LNCaP clone FGC (cell line): ENCODE data around the gene TOPBP1.
A peak's percentile ranks its signal among the peaks of the same experiment; 100 is the strongest.

Experiments
- DNase-seq: peaks from one replicate; pipeline ENCODE4 v3.0.0-alpha.2; 2011; ENCODE audit warnings: low read depth
- H3K4me3 ChIP-seq: 2 replicates; pipeline ENCODE4 v1.5.1; 2011; ENCODE audit warnings: mild to moderate bottlenecking, low read depth, low read length, control low read depth
- CTCF ChIP-seq: IDR thresholded peaks from 2 replicates; pipeline ENCODE4 v1.5.1; 2012; ENCODE audit warnings: mild to moderate bottlenecking; ENCODE audit not compliant: control insufficient read depth, insufficient read depth; ENCODE audit errors: extremely low read depth

The TOPBP1 gene

DNA sequence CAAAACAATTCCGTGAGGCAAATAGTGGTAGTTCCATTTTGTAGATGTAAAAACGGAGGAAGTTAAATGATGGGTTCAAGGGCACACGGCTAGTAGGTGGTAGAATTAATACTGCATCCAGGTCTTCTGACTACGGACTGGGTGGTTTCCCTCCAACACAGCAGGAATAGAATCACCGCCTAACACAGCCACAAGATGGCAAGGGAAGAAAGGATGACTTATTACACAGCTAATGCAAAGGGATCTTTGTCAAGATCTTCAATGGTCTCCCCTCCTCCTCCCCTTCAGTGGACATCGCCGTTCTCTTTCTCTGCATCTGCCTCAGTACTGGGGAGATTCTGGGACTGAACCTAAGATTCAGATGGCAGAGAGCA is 524 bp upstream of the TOPBP1 start:
- H3K4me3 ChIP-seq: peak overlapping the region; percentile 82
- TF ChIP-seq CTCF: peak; percentile 33
- no peak for DNase-seq

DNA sequence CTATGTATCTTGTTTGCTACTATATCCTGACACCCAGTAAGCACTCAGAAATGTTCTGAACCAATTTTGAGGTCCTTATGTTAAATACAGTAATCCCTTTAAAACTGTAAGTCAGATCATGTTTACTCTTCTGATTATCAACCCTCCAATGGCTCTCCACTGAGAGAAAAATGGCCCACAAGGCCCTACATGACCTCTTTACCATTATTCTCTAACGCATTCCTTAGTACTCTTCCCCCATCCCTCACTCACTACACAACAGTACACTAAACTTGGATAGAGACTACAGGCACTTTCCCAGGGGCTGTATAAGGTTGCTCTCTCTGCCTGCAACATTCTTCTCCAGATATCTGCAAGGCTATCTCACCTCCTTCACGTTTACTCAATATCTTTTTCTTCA is 1.9 kb downstream of the TOPBP1 start:
- TF ChIP-seq CTCF: no peak
- no peak for DNase-seq
- H3K4me3 ChIP-seq: no peak overlapping the region

DNA sequence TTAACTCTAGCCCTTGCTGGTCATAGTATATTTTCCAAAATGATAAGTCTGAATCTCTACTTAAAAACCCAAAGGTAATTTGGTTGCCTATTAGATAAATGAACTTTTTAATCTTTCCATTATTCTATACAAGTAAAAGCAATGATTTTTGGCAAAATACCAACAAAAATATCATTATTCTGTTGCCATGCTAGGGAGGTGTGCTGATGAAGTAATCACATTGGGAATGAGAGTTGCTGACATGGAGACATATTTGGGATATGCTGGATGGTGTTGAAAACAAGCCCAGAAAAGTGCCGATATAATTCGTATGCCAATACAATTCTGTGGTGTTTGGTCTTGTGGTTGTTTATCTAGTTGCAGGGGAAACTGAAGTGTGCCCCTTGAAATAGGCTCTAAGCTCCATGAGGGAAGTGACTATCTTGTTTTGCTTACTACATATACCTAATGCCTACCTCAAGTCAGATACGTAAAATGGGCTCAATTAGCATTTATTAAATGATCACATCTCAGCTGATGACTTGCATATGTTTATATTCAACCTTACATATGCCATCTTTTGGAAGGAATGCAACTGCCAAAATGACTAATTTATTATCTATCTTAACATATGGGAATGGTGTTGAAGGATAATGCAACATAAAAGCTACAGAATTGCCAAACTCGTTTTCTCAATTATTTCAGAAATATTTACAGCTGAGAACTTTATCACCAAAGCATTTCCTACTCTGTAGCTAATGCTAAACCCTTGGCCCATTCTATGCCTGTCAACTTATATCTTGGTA is 5.8 kb downstream of the TOPBP1 start:
- no peak for TF ChIP-seq CTCF
- no peak for DNase-seq
- no peak overlapping the region for H3K4me3 ChIP-seq

DNA sequence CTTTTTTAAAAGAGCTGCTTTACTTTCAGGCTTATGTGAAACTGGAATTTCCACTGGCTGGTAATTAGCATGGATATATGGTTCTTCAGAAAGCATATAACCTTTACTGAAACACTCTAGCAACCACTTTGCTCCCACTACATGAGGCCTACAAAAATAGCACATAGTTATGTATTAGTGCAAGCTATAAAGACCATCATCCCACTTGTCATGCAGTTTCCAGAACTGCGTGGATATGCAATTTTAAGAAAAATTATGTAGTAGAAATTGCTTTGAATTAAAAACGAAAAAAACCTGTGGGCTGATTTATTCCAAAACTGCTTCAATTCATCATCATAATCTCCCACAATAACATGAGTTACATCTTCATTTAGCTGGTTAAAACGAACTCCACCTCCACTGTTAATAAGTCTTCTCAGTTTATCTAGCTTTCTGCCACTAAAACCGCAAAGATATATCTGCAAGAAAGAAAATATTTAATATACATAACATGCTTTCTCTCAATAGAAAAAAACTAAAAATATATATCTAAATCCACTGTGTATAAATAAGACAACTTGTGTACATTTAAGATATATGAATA is 12.2 kb downstream of the TOPBP1 start:
- DNase-seq: no peak
- H3K4me3 ChIP-seq: no peak overlapping the region
- no peak for TF ChIP-seq CTCF

DNA sequence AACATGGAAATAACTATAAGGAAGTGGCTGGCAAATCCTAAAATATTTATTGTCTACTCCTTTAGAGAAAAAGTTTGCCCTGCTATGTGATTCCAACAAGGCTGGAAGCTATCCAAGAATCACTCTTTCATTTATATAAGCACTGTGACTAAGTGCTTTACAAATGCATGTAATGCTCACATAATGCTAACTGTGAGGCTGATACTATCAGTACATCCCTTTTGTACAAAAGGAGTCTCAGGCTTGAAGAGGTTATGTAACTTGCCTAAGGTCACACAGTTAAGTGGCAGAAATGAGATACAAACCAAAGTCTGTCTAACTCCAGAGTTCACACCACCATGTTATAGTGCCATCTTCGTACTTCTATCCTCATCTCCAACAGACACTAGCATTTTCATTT is 17.0 kb downstream of the TOPBP1 start:
- no peak for DNase-seq
- no peak overlapping the region for H3K4me3 ChIP-seq
- TF ChIP-seq CTCF: no peak

GRCh38 chr3:133643611-133644010 is 18.1 kb downstream of the TOPBP1 start:
- no peak overlapping the region for H3K4me3 ChIP-seq
- no peak for TF ChIP-seq CTCF

DNA sequence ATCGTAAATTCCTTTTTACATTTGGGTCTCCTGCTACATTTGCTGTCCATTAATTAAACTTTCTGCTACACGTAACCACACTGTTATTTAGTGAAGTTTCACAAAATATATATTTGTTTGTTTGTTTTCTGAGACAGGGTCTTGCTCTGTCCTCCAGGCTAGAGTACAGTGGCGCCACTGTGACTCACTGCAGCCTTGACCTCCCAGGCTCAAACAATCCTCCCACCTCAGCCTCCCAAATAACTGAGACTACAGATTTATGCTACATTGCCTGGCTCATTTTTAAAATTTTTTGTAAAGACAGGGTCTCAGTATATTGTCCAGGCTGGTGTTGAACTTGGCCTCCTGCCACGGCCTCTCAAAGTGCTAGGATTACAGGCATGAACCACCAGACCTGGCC is 20.5 kb downstream of the TOPBP1 start:
- no peak for TF ChIP-seq CTCF
- no peak for DNase-seq
- H3K4me3 ChIP-seq: no peak overlapping the region

More at GRCh38 chr3:133643611-133644010, 18.1 kb downstream of the TOPBP1 start:
- no peak for DNase-seq
